ENCODE results near the gene GLYATL3. TPM values are rescaled to one million over a fixed set of nuclear protein-coding genes. Genes with fewer than 3 reads are reported as not detected.
"Not testable (repeated sequence)": the region's sequence is repeated elsewhere in the genome, so short reads cannot be mapped to it uniquely, and the experiment has no call there.

The GLYATL3 gene
- total and polyA plus RNA-seq, 7 donors: not detected

- DNase-seq (no peak), ATAC-seq (no peak)
- Histone ChIP-seq H3K9me3 (no peaks in the 10 kb centered on the region), H3K4me1 (peaks cover 9% of the 10 kb centered on the region), H3K27ac (no peak overlapping the region), H3K27me3 (ENCODE audit: insufficient read depth in 3 of 3, low read length in 2 of 3) (no peaks in the 10 kb centered on the region), H3K4me3 (no peak overlapping the region), H3K36me3 (ENCODE audit: insufficient read depth in 1 of 2, low read depth in 1 of 2) (peaks cover 0 to 22% of the 10 kb centered on the region in 2 donors)
- 95 to 96% (median 96%) methylated on average over 9 of the region's 9 CpGs for WGBS, 3 donors
- TF ChIP-seq, protein P1, sequence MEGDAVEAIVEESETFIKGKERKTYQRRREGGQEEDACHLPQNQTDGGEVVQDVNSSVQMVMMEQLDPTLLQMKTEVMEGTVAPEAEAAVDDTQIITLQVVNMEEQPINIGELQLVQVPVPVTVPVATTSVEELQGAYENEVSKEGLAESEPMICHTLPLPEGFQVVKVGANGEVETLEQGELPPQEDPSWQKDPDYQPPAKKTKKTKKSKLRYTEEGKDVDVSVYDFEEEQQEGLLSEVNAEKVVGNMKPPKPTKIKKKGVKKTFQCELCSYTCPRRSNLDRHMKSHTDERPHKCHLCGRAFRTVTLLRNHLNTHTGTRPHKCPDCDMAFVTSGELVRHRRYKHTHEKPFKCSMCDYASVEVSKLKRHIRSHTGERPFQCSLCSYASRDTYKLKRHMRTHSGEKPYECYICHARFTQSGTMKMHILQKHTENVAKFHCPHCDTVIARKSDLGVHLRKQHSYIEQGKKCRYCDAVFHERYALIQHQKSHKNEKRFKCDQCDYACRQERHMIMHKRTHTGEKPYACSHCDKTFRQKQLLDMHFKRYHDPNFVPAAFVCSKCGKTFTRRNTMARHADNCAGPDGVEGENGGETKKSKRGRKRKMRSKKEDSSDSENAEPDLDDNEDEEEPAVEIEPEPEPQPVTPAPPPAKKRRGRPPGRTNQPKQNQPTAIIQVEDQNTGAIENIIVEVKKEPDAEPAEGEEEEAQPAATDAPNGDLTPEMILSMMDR (IDR thresholded peaks at IDR 0.05): no peak
- intact Hi-C loops (cut with DNase I): no loop called here
Observed at GRCh38 chr6:49468042-49468441, 31.7 kb upstream of the GLYATL3 start.

- H3K4me1 ChIP-seq; ATAC-seq; H3K4me3 ChIP-seq; H3K9me3 ChIP-seq; H3K27ac ChIP-seq; DNase-seq; intact Hi-C loops (cut with DNase I); H3K27me3 ChIP-seq (ENCODE audit: insufficient read depth in 3 of 3, low read length in 2 of 3): not testable (repeated sequence)
- H3K36me3 ChIP-seq (ENCODE audit: insufficient read depth in 1 of 2, low read depth in 1 of 2): peaks cover 0 to 23% of the 10 kb centered on the region in 2 donors
- 76 to 100% (median 83%) methylated on average over 2 of the region's 2 CpGs for WGBS, 3 donors
Observed at GRCh38 chr6:49476564-49476963, 23.2 kb upstream of the GLYATL3 start.

DNA sequence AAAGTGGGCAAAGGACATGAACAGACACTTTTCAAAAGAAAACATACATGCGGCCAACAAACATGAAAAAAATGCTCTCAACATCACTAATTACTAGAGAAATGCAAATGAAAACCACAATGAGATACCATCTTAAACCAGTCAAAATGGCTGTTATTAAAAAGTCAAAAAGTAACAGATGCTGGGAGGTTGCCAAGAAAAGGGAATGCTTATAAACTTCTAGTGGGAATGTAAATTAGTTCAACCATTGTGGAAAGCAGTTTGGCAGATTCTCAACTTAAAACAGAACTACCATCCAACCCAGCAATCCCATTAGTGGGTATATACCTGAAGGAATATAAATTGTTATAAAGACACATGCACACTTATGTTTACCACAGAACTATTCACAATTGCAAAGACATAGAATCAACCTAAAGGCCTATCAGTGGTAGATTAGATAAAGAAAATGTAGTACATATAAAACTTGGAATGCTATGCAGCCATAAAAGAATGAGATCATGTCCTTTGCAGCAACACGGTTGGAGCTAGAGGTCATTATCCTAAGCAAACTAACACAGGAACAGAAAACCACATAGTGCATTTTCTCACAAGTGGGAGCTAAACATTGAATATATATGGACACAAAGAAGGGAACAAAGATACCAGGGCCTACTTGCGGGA lies 20.3 kb upstream of the GLYATL3 start:
- Histone ChIP-seq H3K4me3 (no peak overlapping the region), H3K4me1 (no peaks in the 10 kb centered on the region), H3K36me3 (ENCODE audit: insufficient read depth in 1 of 2, low read depth in 1 of 2) (no peaks in the 10 kb centered on the region), H3K9me3 (no peaks in the 10 kb centered on the region), H3K27me3 (ENCODE audit: insufficient read depth in 3 of 3, low read length in 2 of 3) (no peaks in the 10 kb centered on the region), H3K27ac (no peak overlapping the region)
- 93 to 98% (median 94%) methylated on average over 3 of the region's 3 CpGs for WGBS, 3 donors
- ATAC-seq (no peak), DNase-seq (no peak)
- TF ChIP-seq, protein P1 (IDR thresholded peaks at IDR 0.05): no peak
- intact Hi-C loops (cut with DNase I): no loop called here

DNA sequence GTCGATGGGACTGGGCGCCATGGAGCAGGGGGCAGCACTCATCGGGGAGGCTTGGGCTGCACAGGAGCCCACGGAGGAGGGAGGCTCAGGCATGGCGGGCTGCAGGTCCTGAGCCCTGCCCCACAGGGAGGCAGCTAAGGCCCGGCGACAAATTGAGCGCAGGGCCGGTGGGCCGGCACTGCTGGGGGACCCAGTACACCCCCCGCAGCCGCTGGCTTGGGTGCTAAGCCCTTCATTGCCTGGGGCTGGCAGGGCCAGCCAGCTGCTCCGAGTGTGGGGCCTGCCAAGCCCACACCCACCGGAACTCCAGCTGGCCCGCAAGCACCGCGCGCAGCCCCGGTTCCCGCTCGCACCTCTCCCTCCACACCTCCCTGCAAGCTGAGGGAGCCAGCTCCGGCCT lies 17.9 kb upstream of the GLYATL3 start:
- H3K4me3 ChIP-seq; H3K27ac ChIP-seq; H3K4me1 ChIP-seq; H3K27me3 ChIP-seq (ENCODE audit: insufficient read depth in 3 of 3, low read length in 2 of 3); H3K36me3 ChIP-seq (ENCODE audit: insufficient read depth in 1 of 2, low read depth in 1 of 2); ATAC-seq; H3K9me3 ChIP-seq; intact Hi-C loops (cut with DNase I); DNase-seq: not testable (repeated sequence)
- 98 to 99% (median 98%) methylated on average over 12 to 22 of the region's 22 CpGs for WGBS, 3 donors

DNA sequence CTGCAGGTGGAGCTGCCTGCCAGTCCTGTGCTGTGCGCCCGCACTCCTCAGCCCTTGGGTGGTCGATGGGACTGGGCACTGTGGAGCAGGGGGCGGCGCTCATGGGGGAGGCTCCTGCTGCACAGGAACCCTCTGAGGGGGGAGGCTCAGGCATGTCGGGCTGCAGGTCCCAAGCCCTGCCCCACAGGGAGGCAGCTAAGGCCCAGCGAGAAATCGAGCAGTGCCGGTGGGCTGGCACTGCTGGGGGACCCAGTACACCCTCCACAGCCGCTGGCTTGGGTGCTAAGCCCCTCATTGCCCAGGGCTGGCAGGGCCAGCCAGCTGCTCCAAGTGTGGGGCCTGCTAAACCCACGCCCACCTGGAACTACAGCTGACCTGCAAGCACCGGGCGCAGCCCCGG lies 16.3 kb upstream of the GLYATL3 start:
- DNase-seq; H3K4me1 ChIP-seq; H3K9me3 ChIP-seq; H3K27ac ChIP-seq; intact Hi-C loops (cut with DNase I); H3K27me3 ChIP-seq (ENCODE audit: insufficient read depth in 3 of 3, low read length in 2 of 3); H3K36me3 ChIP-seq (ENCODE audit: insufficient read depth in 1 of 2, low read depth in 1 of 2); ATAC-seq; H3K4me3 ChIP-seq: not testable (repeated sequence)
- WGBS, 3 donors: 93 to 96% (median 94%) methylated on average over 14 of the region's 14 CpGs

- WGBS, 3 donors: 95 to 97% (median 96%) methylated on average over 4 of the region's 4 CpGs
- no peak for DNase-seq
- TF ChIP-seq, protein P1 (IDR thresholded peaks at IDR 0.05): no peak
- intact Hi-C loops (cut with DNase I): no loop called here
- Histone ChIP-seq H3K27ac (no peak overlapping the region), H3K36me3 (ENCODE audit: insufficient read depth in 1 of 2, low read depth in 1 of 2) (peaks cover 0 to 41% of the 10 kb centered on the region in 2 donors), H3K27me3 (ENCODE audit: insufficient read depth in 3 of 3, low read length in 2 of 3) (peaks cover 0 to 1% (median 0%) of the 10 kb centered on the region in 3 donors), H3K9me3 (no peaks in the 10 kb centered on the region), H3K4me1 (no peaks in the 10 kb centered on the region), H3K4me3 (no peak overlapping the region)
- ATAC-seq: no peak
Observed at GRCh38 chr6:49490633-49491032, 9.1 kb upstream of the GLYATL3 start.
